Testis (tissue), 3 donors: ENCODE results near the gene ETNPPL. TPM values are rescaled to one million over a fixed set of nuclear protein-coding genes. Genes with fewer than 3 reads are reported as not detected.

Source experiments
- DNase-seq: peaks from one replicate; pipeline ENCODE4 v3.0.0-alpha.2; 2019
- H3K27ac ChIP-seq, 2 donors: fragments of 200-600 bp; sonication (generic); one replicate each; pipeline ENCODE4 v1.5.1; 2019
- H3K27me3 ChIP-seq: fragments of 200-600 bp; sonication (generic); one replicate; pipeline ENCODE4 v1.5.1; 2019
- H3K36me3 ChIP-seq: fragments of 200-600 bp; sonication (generic); one replicate; pipeline ENCODE4 v1.5.1; 2017; ENCODE audit warnings: low read depth; ENCODE audit errors: missing control alignments
- H3K4me1 ChIP-seq: fragments of 200-600 bp; sonication (generic); one replicate; pipeline ENCODE4 v1.5.1; 2019
- H3K4me3 ChIP-seq, 2 donors: fragments of 200-600 bp; sonication (generic); one replicate each; pipeline ENCODE4 v1.5.1; 2017 to 2019
- H3K9me3 ChIP-seq: fragments of 200-600 bp; sonication (generic); one replicate; pipeline ENCODE4 v1.5.1; 2017
- POLR2A ChIP-seq: fragments of 450-650 bp; IDR thresholded peaks from one replicate; pipeline ENCODE4 v1.6.1; 2017; ENCODE audit warnings: antibody characterized with exemption, mild to moderate bottlenecking, moderate library complexity
- WGBS, 2 donors: methylation state at CpG; one replicate each; pipeline ENCODE4 v1.1.5; 2018; 5-methylcytosine and 5-hydroxymethylcytosine counted together
- intact Hi-C: fragments of 100-400 bp; cut with DNase I; formaldehyde crosslinking; loops from one replicate; pipeline ENCODE4 v1.15.1; 2023; ENCODE audit warnings: low total_unique reads
- polyA plus RNA-seq: library from polyadenylated mRNA; stranded (reverse); fragments of 350-450 nt; fragmentation: Illumina TruSeq; extraction: RNeasy Lipid Tissue Mini Kit (QIAGEN cat#74804); gene quantifications from one replicate; pipeline ENCODE4 v1.2.3, GENCODE V29; 2014; ENCODE audit warnings: low read depth, low replicate concordance; ENCODE audit not compliant: insufficient read depth
- total RNA-seq, 2 donors: library from RNA; depleted of rRNA; stranded (reverse); fragments of >200 nt; gene quantifications; one replicate each; pipeline ENCODE4 v1.2.3, GENCODE V29; 2016
- TF ChIP-seq, protein P1 (sequence below), 3 experiments: fragments of 450-650 bp in 2 of 3; fragments of 200-600 bp in 1 of 3; sonication (generic) in 1 of 3; IDR thresholded peaks; one replicate each; pipeline ENCODE4 v1.5.1; 2016 to 2019; ENCODE audit warnings: antibody characterized with exemption in 3 of 3, mild to moderate bottlenecking in 2 of 3, moderate library complexity in 1 of 3

Gene ETNPPL
- total and polyA plus RNA-seq, 3 donors from 2014 or later, result 0.44 to 2.0 (median 1.1) TPM

DNA sequence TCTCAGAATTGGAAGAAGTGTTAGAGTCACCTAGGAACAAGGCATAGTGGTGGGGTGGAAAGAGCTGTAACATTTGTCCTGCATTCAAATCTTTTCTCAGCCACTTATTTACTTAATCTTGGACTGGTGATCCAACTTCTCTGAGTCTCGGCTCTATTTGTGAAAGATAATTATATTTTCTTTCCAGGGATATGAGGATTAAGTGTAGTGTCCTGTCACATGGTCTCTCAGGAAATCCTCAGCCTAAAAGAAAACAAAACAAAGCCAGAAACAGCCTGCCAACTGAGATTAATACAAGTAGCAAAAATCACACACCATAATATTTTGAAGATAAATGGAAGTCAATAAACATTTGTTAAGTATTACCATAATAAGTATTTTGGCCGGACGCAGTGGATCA lies 33.3 kb upstream of the ETNPPL start:
- 46 to 55% methylated on average over 3 of the region's 3 CpGs for WGBS, 2 donors
- DNase-seq, result no peak
- Histone ChIP-seq H3K4me1 (no peaks in the 10 kb centered on the region), H3K9me3 (no peaks in the 10 kb centered on the region), H3K4me3 (no peak overlapping the region), H3K27me3 (no peaks in the 10 kb centered on the region), H3K36me3 (no peaks in the 10 kb centered on the region), H3K27ac (peak overlapping the region in 1 of 2 donors; percentile 17)
- intact Hi-C loops, result no loop called here
- TF ChIP-seq, protein P1, sequence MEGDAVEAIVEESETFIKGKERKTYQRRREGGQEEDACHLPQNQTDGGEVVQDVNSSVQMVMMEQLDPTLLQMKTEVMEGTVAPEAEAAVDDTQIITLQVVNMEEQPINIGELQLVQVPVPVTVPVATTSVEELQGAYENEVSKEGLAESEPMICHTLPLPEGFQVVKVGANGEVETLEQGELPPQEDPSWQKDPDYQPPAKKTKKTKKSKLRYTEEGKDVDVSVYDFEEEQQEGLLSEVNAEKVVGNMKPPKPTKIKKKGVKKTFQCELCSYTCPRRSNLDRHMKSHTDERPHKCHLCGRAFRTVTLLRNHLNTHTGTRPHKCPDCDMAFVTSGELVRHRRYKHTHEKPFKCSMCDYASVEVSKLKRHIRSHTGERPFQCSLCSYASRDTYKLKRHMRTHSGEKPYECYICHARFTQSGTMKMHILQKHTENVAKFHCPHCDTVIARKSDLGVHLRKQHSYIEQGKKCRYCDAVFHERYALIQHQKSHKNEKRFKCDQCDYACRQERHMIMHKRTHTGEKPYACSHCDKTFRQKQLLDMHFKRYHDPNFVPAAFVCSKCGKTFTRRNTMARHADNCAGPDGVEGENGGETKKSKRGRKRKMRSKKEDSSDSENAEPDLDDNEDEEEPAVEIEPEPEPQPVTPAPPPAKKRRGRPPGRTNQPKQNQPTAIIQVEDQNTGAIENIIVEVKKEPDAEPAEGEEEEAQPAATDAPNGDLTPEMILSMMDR (IDR thresholded peaks at IDR 0.05), result no peak
- TF ChIP-seq POLR2A, result no peak

DNA sequence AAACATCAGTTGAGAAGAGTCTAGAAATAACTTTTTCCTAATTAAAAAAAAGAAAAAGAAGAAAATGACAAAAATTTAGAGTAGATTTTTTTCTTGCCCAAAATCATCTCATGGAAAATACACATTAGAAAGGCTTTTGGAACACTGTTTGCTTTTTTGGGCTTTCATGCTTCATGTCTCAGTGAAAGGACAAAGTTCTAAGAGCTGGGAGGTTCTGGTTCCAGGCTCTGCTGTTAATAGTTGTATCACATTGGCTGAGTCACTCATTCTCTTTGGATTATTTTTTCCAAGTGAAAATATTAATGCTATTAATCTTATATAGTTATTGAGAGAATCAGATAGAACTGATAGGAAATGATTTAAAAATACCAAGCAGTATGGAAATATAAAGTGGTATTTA lies 32.9 kb upstream of the ETNPPL start:
- Histone ChIP-seq H3K4me1 (no peaks in the 10 kb centered on the region), H3K4me3 (no peak overlapping the region)
- intact Hi-C loops, result no loop called here

DNA sequence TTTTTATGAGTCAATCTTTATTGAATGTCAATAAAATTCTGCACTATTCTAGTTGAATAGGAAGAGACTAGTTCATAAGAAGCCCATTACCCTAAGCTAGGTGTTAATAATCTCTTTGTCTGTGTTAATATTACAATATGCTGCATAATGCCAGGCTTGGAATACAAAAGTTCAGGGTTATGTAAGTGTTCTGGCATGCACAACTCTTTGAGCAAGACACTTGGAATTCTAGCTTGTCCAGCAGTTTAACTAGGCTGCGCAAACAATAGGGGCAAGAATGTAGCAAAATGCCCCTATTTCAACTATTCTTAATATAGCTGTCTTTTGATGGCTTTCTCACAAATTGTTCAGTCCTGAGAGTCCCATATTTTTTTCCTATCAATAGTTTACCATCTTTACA lies 31.3 kb upstream of the ETNPPL start:
- no peak for DNase-seq
- no peaks in the 10 kb centered on the region for H3K9me3 ChIP-seq
- TF ChIP-seq POLR2A, result no peak
- TF ChIP-seq, protein P1 (IDR thresholded peaks at IDR 0.05), result no peak
- H3K27me3 ChIP-seq, result no peaks in the 10 kb centered on the region
- H3K4me1 ChIP-seq, result no peaks in the 10 kb centered on the region
- WGBS, 2 donors, result 33 to 53% methylated on average over 1 of the region's 1 CpG
- no peak overlapping the region for H3K4me3 ChIP-seq
- H3K27ac ChIP-seq, result no peak overlapping the region
- intact Hi-C loops, result no loop called here
- no peaks in the 10 kb centered on the region for H3K36me3 ChIP-seq

More for the DNA sequence above, 32.9 kb upstream of the ETNPPL start:
- TF ChIP-seq, protein P1 (IDR thresholded peaks at IDR 0.05), result no peak
- H3K27me3 ChIP-seq, result no peaks in the 10 kb centered on the region
- H3K9me3 ChIP-seq, result no peaks in the 10 kb centered on the region
- H3K27ac ChIP-seq, result peak overlapping the region in 1 of 2 donors; percentile 17
- no peak for DNase-seq
- H3K36me3 ChIP-seq, result no peaks in the 10 kb centered on the region

DNA sequence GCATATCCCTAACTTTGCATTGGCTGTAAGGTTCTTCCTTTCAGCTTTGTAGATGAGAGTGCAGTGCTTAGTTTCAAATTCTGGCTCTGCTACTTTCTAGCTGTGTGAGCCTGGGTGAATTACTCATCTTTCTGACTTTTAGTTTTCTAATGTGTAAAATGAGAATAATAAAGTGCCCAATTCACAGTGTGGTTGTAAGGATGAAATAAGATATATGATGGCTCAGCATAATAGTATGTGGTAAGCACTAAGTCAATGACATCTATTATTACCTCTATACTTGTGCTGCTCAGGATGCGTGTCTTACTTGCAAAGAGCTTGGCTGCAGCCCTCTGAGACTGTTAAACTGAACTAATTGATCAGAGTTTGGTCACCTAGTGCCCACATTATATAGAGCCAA lies 30.6 kb upstream of the ETNPPL start:
- DNase-seq, result no peak
- Histone ChIP-seq H3K27ac (no peak overlapping the region), H3K27me3 (no peaks in the 10 kb centered on the region), H3K9me3 (no peaks in the 10 kb centered on the region), H3K4me1 (no peaks in the 10 kb centered on the region), H3K36me3 (no peaks in the 10 kb centered on the region), H3K4me3 (no peak overlapping the region)
- 96 to 100% methylated on average over 1 of the region's 1 CpG for WGBS, 2 donors
- intact Hi-C loops, result no loop called here
- TF ChIP-seq, protein P1 (IDR thresholded peaks at IDR 0.05), result no peak
- no peak for TF ChIP-seq POLR2A

DNA sequence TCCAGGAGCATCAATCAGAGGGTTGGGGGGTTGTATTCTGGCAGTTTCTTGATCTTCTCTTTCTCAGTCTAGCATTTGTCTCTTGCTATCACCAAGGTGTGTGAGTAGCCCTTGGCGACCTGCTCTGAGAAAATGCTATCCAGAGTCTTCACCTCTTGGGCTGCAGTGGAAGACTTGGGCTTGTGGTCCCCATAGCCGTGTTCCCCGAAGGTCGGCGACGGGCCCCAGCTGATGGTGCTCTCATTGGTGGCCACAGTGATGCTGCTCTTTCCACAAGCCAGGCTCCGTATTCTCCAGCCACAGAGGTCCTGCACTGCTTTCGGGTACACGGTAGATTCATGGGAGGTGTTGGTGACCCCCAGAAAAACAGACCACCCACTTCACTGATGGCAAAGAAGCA lies 25.9 kb upstream of the ETNPPL start:
- no peaks in the 10 kb centered on the region for H3K9me3 ChIP-seq
- H3K27ac ChIP-seq, result no peak overlapping the region
- DNase-seq, result no peak
- no peaks in the 10 kb centered on the region for H3K27me3 ChIP-seq
- intact Hi-C loops, result no loop called here
- TF ChIP-seq, protein P1 (IDR thresholded peaks at IDR 0.05), result no peak
- TF ChIP-seq POLR2A, result no peak
- no peaks in the 10 kb centered on the region for H3K36me3 ChIP-seq
- WGBS, 2 donors, result 95 to 100% methylated on average over 7 to 9 of the region's 9 CpGs
- H3K4me3 ChIP-seq, result no peak overlapping the region
- no peaks in the 10 kb centered on the region for H3K4me1 ChIP-seq
